SIG-M5 (cell line): ENCODE measurements around the gene AP2B1.
"Not testable (repeated sequence)": the region's sequence is repeated elsewhere in the genome, so short reads cannot be mapped to it uniquely, and the experiment has no call there.

Source experiments
- DNase-seq: peaks from one replicate; lab custom pipeline; 2025; lab: John Stamatoyannopoulos, UW

Gene AP2B1

DNA sequence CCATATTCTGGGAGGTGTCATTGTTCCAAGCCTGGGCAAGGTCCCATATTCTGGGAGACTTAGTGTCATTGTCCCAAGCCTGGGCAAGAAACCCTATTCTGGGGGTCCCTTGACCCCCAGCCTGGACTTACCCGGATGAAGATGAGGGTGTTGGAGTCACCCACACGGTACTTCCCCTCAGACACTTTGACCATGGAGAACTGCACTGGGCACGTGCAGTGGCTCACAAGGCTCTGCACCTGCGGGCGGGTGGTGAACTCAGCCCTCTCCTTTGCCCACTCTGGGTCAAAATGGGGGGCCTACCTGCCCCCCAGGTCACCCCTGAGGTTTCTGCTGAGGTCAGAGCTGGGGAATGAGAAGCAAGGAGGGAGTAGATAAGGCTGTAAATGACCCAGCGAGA, 161.9 kb downstream of the AP2B1 start:
- DNase-seq: no peak

DNA sequence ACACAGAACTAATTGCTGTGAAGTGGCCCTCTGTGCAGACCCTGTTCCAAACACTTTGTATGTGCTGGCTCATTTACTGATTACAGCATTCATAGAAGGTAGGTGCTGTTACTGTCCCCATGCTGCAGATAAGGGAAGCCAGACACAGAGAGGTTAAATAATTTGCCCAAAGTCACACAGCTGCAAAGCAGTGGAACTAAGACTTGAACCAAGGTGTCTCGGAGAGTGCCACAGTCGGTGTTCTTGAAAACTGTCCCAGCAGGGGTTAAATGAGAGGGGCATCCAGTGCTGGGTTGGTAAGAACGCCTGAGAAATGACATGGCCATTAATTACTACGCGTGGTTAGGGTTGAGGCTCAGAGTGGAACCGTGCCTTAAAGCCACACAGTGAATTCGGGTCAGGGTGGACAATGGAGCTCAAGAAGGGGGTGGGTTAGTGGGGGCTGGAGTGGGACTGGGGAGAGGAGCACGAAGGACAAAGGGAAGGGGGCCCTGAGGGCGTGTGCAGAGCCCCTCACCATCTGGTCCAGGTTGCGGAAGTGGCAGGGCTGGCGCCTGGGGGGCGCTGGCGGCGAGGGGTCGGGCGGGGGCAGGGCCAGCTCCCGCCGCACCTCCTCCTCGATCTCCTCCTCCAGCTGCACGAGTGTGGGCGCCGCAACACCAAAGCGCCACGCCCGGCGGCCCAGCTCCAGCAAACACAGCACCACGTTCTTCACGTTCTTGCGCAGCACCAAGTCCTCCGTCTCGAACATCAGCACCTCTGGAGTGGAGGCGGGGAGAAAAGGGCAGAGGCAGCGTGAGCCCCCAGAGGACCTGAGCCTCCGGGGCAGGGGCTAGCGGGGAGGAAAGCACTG, 162.7 kb downstream of the AP2B1 start:
- no peak for DNase-seq

DNA sequence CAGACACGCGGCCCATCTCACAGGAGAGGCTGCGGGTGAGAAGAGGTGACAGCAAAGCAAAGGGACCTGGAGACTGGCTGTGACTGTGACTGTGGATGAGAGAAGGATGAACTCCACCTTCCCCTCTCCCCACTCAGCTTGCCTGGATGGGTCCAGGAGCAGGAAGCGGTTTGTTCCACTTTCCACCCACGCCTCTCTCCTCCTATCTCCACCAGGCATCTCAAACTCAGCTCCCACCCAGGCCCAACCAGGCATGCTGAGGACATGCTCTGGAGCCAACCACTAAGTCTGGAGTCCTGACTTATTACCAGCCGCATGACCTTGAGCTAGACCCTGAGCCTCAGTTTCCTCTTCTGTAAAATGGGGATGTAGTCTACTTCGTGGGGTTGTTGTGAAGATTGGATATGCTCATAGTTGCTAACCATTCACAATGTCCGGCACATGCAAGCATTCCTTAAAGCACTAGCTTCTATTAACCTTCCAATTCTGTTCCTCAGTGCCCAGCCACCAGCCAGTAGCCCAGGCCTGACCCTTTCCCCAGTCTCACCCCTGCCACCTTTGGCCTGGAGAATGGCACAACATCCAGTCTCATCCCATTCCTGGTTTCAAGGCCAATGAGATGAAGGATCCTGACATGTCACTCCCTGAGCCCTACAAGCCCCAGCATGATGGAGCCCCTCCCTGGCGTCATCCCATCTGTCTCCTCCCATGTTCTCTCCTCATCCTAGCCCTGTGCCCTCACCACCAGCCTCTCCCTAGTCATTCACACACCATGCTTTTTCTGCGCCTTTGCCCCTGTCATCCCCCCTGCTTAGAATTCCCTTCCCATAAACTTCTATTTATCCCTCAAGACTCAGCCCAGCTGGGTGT, 163.6 kb downstream of the AP2B1 start:
- DNase-seq: no peak

DNA sequence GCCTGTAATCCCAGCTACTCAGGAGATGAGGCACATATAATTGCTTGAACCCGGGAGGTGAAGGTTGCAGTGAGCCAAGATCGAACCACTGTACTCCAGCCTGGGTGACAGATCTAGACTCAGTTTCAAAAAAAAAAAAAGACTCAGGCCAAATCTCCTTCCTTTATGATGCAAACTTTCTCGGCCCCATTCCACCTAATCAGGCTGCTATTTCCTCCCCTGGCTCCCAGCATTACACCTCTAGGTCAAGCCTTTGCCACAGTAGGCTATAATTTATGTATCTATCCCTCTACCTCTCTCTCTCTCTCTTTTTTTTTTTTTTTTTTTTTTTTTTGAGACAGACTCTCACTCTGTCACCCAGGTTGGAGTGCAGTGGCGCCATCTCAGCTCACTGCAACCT, 164.4 kb downstream of the AP2B1 start:
- not testable (repeated sequence) for DNase-seq

DNA sequence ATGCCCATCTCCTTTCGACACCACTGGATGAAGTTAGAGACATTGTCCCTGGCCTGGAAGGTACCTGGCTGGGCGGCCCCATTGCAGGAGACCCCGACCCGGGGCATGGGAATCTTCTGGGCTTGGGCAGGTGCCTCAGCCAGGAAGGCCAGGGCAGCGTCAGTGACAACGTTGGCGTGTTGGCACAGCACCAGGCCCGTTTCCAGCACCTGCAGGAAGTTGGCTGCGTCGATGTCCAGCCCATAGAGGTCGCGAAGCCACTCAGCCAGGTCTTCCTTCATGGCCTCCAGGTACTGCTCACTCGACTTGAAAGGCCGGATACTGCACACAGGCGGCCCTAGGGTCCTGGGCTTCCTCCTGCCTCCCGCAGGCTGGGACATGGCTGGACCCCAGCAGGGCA, 165.3 kb downstream of the AP2B1 start:
- no peak for DNase-seq

DNA sequence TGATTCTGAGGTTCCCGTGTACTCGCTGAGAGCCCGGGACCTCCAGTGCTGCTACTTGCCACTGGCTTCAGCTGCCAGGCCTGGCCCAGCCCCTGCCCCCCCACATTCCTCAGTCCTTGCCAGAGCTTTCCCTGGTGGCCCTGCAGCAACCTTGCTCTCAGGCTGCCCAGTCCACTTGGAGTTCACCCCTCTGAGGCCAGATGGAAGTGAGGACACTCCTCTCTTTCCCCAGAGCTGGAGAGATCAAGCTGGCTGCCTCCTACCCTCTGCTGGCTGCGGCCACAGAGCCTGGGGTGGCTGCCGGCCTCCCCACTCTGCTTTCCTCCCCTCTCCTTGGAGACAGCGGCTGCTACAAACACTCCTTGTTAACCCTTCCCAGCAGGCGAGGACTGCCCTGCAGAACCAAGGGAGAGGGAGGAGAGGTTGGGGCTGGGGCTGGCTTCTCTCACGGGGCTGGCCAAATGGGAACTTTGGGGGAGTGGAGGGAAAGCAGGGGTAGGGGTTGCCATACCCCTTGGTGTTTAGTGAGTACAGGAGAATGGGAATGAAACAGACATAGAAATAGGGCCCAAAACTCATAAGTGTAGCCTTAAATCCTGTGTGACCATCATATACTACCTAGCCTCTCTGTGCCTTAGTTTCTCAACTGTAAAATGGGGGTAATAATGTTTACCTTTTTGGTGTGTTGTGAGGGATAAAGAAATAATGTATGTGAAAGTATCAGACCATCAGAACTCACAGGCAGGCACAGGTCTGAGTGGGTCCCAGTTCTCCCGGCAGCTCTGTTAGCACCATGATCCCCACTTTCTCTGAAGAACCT, 166.0 kb downstream of the AP2B1 start, which contains the start of gene GAS2L2:
Gene GAS2L2 (minus strand): TSS at position 295 of the 820 bp plus-strand sequence. CDS start 389 bp downstream, outside the sequence.
- DNase-seq: no peak

DNA sequence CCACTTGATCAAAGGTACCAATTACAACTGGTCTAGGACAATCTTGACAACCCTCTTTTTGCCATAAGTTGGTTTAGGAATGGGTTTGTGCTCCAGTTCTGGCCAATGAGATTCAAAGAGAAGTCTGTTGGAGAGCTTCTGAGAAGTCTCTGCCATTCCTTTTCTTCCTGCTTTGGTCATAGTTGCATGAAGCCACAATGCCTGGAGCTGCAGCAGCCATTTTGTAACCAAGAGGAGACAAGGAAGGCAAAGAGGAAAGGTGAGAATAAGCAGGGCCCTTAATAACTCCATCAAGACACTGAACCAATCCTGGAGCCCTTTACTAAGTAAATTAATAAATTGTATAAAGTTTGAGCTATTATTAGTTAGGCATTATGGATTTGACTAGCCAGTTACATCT, 170.1 kb downstream of the AP2B1 start:
- DNase-seq: no peak

DNA sequence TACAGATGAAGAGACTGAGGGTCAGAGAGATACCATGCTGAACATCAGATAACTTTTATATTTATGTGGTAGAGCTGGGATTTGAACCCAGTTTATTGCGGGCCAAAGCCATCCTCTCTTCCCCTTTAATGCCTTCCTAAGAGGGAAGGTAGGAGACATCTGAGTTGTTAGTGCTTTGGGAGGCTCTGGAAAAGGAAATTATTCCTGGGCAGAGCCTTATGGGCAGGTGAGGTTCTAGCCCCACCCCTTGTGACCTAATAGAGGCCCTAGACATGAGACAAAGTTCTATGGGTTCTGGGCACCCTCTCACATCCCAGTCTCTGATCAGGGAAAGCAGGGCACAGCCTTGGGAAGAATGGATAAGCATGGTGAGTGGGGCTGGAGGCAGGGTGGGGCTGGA, 173.5 kb downstream of the AP2B1 start, which contains the start of gene C17orf50:
Gene C17orf50 (plus strand): TSS at position 301 of the 400 bp plus-strand sequence. CDS start 55 bp downstream, at position 356.
- no peak for DNase-seq

DNA sequence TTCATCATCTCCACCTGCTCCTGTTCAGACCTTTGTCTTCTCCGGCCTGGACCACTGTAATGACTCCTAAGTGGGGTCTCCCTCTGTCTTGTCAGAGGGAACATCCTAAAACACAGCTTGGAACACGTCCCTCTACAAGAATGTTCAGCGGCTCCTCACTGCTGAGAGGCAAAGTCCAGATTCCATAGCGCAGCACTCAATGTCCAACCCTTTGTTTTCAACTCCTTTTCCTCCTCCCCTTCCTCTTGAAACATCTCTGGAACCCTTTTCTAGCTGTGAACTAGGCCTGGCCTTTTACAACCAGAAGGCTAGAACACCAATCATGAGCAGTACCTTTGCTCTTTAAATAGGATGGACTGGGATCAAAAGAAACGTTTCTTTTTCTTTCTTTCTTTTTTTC, 174.5 kb downstream of the AP2B1 start:
- DNase-seq: no peak

DNA sequence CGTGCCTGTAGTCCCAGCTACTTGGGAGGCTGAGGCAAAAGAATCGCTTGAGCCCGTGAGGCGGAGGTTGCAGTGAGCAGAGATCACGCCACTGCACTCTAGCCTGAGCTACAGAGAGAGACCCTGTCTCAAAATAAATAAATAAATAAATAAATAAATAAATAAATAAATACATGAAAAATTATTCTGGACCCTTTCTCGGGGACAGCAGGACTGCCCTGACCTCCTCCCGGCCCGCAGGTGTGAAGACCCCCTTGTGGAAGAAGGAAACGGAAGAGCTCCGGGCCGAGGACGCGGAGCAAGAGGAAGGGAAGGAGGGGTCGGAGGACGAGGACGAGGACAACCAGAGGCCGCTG, 176.6 kb downstream of the AP2B1 start:
- no peak for DNase-seq

DNA sequence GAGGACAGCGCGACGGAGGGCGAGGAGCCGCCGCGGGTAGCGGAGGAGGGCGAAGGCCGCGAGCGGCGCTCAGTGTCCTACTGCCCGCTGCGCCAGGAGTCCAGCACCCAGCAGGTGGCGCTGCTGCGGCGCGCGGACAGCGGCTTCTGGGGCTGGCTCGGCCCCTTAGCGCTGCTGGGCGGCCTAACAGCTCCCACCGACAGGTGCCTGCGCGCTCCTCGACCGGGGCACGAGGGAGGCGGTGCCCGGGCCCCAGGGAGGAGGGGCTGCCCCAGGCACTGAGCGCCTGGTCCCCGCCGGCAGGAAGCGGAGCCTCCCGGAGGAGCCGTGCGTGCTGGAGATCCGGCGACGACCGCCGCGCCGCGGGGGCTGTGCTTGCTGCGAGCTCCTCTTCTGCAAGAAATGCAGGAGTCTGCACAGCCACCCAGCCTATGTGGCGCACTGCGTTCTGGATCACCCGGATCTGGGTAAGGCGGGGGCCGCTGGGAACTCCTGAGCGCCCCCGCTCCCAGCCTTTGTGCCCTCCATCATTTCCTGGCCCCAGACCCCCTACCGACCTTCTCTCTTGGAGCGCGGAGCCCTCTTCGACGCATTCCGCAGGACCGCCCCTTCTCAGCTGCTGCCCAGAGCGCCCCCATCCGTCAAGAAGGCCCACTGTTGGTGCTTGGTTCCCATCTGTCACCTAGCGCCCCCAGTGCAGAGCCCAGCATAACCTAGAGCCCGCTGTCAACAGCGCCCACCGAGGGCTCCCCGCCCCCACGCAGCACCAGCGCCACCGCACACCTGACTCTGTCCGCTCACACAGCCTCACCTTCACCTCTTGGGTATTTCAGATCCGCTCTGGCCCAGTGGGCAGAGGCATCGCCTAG, 177.2 kb downstream of the AP2B1 start:
- DNase-seq: no peak

DNA sequence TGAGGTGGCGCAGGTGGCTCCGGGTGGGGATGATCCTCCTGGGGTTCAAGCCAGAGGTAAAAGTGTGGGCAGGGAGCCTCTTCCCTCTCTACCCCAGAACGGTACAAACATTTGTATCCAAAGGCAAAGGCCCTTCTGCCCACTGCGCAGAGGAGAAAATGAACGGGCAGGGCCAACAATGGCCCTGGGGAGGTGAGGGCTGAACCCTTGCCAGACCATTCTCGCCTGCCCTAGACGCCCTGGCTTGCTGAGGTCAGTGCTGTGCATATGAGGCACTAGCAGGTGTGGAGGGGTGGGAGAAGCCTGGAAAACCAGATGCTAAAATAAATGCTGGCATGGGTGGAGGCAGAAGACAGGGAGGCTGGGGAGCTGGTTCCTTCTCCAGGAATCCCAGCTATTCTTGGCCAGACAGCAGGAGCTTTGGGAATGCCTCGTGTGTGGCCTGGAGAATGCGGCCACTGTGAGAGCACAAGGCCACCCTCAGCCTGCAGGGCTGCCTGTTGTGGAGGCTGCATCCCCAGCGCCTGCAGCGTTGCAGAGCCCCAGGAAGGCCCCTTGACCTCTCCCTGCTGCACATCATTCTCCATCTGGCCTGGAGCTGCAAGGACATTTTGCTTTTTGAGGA, 178.1 kb downstream of the AP2B1 start:
- DNase-seq: no peak

DNA sequence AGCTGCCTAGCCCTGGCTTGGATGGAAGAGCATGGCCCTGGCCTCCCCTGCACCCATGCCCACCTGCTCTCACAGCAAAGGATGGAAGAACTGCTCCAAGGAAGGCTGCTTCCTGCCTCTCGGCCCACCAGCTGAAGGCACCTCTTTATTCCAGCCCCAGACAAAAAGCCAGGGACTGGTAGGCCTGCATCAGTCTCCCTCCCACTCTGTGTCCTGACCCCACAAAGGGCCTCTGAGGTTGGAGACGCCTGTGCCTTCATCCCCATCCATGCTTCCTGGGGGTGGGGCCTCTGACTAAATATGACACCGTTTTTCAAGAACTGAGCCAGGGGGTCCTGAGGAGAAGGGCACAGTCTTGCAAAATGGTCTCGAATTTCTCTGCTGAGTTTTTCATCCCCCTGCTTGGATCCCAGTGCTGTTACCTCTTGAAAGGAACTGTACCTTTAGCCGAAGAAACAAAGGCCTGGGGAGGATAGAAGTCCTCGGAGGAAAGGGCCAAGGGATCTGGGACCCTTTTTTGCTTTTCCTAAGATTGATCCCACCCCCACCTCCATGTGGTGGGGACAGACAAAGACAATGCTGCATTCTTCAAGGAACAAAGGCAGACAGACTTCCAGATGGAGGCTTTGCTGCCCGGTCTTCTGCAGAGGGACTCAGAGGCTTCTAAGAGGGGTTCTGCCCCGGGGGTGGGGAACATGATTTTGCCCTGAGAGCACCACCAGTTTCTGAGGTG, 178.8 kb downstream of the AP2B1 start:
- no peak for DNase-seq

DNA sequence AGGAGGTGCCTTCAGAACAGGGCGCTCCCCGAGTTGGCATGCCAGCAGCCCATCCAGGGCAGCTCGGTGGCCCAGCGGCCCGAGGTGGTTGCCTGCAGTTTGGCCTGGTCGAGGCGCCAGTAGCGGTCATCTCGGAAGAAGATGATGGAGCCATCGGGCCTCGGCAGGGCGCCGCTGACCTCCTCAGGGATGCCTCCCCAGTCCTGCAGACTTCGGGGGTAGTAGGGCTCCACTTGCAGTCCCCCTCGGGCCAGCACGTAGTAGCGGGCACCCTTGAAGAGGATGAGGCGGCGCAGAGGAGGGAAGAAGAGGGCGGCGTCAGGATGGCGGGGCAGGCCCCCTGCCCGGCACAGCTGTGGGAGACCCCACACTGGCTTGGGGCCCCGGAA, 179.4 kb downstream of the AP2B1 start:
- DNase-seq: no peak

DNA sequence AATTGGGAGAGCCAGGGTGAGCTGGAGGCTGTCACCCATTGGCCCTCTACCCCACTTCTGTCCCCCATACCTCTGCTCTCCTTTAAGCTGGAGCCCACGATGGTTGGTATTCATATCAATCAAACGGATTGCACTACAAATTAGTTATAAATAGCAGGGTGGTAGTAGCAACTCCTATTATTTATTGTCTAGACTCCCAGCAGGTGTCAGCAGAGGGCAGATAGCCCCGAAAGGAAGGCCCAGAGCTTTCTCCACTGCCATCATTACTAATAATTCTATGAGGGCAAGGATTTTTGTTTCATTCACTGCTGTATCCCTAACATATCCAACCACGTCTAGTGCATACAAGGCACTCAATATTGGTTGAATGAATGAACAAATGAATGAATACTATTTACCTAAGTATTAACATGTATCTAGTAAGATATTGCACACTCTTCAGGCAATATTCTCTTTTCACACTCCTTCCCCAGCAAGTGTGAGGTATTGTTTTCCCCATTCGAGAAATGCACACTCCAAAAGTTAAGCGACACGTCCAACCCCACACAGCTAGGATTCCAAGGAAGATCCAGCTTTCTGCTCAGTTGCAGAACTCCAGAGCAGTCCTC, 179.9 kb downstream of the AP2B1 start:
- DNase-seq: no peak

DNA sequence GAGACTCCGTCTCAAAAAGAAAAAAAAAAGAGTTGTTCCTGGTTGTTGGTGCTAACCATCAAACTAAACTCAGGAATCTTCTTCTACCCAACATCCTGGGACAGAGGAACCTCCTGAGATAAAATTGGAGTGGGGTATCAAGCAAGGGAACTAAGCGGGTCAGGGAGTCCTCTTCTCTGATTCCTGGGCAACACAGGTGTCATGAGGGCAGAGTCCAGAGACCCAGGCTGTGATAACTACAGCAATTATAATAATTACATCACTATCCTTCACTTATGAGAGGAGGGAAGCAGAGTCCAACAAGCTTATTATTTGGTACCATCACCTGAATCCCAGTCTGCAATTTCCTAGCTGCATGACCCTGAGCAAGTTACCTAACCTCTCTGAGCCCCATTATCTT, 181.7 kb downstream of the AP2B1 start:
- DNase-seq: no peak

DNA sequence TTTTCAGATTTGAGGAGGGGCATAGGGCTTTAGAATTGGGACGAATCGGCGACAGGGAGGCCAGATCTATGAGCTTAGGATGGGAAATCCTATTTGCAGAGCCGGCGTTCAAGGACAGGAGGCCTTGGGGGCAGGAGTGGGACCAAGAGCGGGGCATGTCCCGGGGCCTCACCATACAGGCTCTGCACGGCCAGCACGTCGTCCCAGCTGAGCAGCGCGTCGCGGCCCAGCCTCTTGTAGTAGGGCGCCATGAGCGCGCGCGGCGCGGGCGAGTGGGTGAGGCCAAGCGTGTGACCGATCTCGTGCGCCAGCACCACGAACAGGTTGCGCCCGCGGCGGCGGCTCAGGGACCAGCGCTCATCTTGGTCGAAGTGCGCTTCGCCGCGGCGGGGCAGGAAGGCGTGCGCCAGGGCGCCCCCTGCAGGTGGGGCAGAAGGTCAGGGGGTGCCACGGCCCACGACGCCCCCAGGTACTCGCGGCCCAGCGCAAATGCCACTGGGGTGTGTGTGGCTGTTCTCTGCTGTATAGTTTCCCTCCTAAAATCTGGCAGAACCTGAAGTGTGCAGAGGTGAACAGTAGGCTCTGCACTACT, 182.9 kb downstream of the AP2B1 start:
- DNase-seq: no peak

DNA sequence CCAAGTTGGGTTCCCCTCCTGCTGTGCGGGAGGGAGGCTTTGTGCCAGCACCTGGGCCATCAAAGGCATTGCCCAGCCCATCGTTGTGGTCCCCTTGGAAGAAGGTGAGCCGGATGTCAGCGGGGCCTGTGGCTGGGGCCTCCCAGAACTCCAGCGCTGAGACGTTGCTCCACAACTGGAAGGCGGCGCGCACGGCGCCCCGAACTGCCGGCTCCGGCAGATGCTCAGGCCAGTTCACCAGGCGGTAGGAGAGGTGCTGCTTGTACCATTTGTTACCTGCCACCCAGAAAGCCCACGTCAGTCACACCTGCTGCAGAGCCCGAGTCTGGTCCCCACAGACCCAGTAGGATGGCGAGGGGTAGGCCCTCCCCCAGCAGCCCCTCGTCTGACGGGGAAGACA, 186.0 kb downstream of the AP2B1 start:
- no peak for DNase-seq
